Glutamatergic neuron (in vitro differentiated cells): ENCODE measurements around the gene CCDC85C. TPM values are rescaled to one million over a fixed set of nuclear protein-coding genes. Genes with fewer than 3 reads are reported as not detected.

Experiments used
- DNase-seq: peaks from one replicate; pipeline ENCODE4 v3.0.0; 2022
- H3K27ac Mint-ChIP-seq: one replicate; pipeline ENCODE4 v1.8.0; 2020; ENCODE audit warnings: mild to moderate bottlenecking, mixed read lengths, inconsistent platforms; ENCODE audit not compliant: unreplicated experiment
- H3K27me3 Mint-ChIP-seq: one replicate; pipeline ENCODE4 v1.8.0; 2020; ENCODE audit warnings: mild to moderate bottlenecking, moderate library complexity, mixed read lengths, inconsistent platforms; ENCODE audit not compliant: unreplicated experiment
- H3K36me3 Mint-ChIP-seq: one replicate; pipeline ENCODE4 v1.8.0; 2020; ENCODE audit warnings: mild to moderate bottlenecking, mixed read lengths, inconsistent platforms; ENCODE audit not compliant: unreplicated experiment
- H3K4me1 Mint-ChIP-seq: one replicate; pipeline ENCODE4 v1.8.0; 2020; ENCODE audit warnings: mild to moderate bottlenecking, low read depth, mixed read lengths, inconsistent platforms; ENCODE audit not compliant: unreplicated experiment
- H3K4me3 Mint-ChIP-seq: one replicate; pipeline ENCODE4 v1.8.0; 2020; ENCODE audit warnings: mild to moderate bottlenecking, mixed read lengths, inconsistent platforms; ENCODE audit not compliant: unreplicated experiment
- H3K9me3 Mint-ChIP-seq: one replicate; pipeline ENCODE4 v1.8.0; 2020; ENCODE audit warnings: mild to moderate bottlenecking, moderate library complexity, mixed read lengths, inconsistent platforms; ENCODE audit not compliant: unreplicated experiment
- CTCF ChIP-seq: fragments of 200-600 bp; sonication (generic); IDR thresholded peaks from one replicate; pipeline ENCODE4 v1.5.0; 2021; ENCODE audit not compliant: partially characterized antibody, unreplicated experiment
- total RNA-seq: library from RNA; stranded (reverse); fragmentation: NEBNext Ultra II Directional; extraction: Animal tissue kit (Norgen Biotek cat#: 25700); gene quantifications from one replicate; pipeline ENCODE4 v1.2.1, GENCODE V29; 2021; ENCODE audit not compliant: unreplicated experiment

Gene CCDC85C
- total RNA-seq, 1 donor from 2014 or later = 32.3 TPM

DNA sequence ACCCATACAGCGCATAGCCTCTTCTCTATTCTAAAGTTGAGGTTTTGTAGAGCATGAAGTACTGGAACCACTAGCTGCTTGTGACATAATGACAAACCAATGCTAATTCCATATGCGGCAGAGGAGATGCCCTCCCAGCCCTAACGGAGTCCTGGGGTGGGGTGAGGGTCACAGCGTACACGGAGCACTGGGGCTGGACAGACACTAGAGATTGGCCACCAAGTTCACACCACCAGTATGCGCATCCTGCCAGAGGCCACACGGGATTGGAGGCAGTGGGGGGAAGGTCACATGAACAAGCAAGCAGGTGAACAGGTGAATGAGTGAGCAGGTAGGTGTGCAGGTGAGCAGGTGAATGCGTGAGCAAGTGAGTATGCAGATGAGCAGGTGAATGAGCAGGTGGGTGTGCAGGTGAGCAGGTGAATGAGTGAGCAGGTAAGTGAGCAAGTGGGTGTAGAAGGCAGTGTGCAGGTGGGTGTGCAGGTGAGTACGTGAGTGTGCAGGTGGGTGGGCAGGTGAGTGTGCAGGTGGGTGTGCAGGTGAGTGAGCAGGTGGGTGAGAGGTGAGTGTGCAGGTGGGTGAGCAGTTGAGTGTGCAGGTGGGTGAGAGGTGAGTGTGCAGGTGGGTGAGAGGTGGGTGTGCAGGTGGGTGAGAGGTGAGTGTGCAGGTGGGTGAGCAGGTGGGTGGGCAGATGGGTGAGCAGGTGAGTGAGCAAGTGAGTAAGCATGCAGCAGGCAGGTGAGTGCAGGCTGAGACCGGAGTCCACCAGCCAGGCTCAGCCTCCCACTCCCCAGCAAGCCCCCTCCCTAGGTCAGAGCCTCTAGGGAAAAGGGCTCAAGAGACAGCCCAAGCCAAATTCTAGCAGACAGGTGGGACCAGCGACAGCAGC is 52.7 kb downstream of the CCDC85C start:
- TF ChIP-seq CTCF = no peak
- H3K4me1 Mint-ChIP-seq = peaks cover 9% of the 10 kb centered on the region
- H3K9me3 Mint-ChIP-seq = peaks cover 2% of the 10 kb centered on the region
- no peak overlapping the region for H3K4me3 Mint-ChIP-seq
- peaks cover 8% of the 10 kb centered on the region for H3K27me3 Mint-ChIP-seq
- H3K36me3 Mint-ChIP-seq = no peaks in the 10 kb centered on the region
- DNase-seq = no peak
- no peak overlapping the region for H3K27ac Mint-ChIP-seq

GRCh38 chr14:99550387-99550992 is 53.5 kb downstream of the CCDC85C start:
- H3K4me3 Mint-ChIP-seq = no peak overlapping the region
- H3K27me3 Mint-ChIP-seq = peaks cover 9% of the 10 kb centered on the region
- DNase-seq = no peak
- peaks cover 14% of the 10 kb centered on the region for H3K4me1 Mint-ChIP-seq
- H3K27ac Mint-ChIP-seq = no peak overlapping the region
- peaks cover 2% of the 10 kb centered on the region for H3K9me3 Mint-ChIP-seq
- no peaks in the 10 kb centered on the region for H3K36me3 Mint-ChIP-seq
- no peak for TF ChIP-seq CTCF

DNA sequence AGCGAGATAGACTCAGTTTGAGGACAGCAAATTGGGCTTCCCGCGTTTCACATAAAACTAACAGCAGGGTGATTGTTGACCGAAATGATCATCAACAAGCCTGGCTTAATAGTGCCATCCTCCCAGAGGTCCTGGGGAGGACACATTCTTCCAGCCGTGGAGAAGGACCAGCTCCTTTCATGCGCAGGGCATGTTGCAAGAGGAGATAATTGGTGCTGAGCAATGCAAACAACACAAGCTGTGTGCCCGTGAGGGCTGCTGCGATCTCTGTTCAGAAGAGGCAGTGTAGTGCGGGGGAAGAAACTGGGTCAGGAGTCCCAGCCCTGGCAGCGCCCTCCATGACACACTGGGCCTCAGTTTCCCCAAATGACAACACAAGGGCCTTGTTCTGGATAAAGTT is 54.3 kb downstream of the CCDC85C start:
- no peak for TF ChIP-seq CTCF
- peaks cover 2% of the 10 kb centered on the region for H3K9me3 Mint-ChIP-seq
- H3K27me3 Mint-ChIP-seq = peaks cover 9% of the 10 kb centered on the region
- no peak overlapping the region for H3K27ac Mint-ChIP-seq
- DNase-seq = no peak
- no peaks in the 10 kb centered on the region for H3K36me3 Mint-ChIP-seq
- peaks cover 22% of the 10 kb centered on the region for H3K4me1 Mint-ChIP-seq
- H3K4me3 Mint-ChIP-seq = no peak overlapping the region

GRCh38 chr14:99548871-99549515 is 55.0 kb downstream of the CCDC85C start:
- peaks cover 10% of the 10 kb centered on the region for H3K27me3 Mint-ChIP-seq
- TF ChIP-seq CTCF = no peak
- no peaks in the 10 kb centered on the region for H3K36me3 Mint-ChIP-seq
- peaks cover 4% of the 10 kb centered on the region for H3K9me3 Mint-ChIP-seq
- H3K4me1 Mint-ChIP-seq = peaks cover 27% of the 10 kb centered on the region
- DNase-seq = no peak
- H3K27ac Mint-ChIP-seq = no peak overlapping the region
- no peak overlapping the region for H3K4me3 Mint-ChIP-seq

GRCh38 chr14:99548255-99548654 is 55.8 kb downstream of the CCDC85C start:
- Mint-ChIP-seq H3K27ac (no peak overlapping the region), H3K27me3 (peaks cover 12% of the 10 kb centered on the region), H3K9me3 (peaks cover 4% of the 10 kb centered on the region), H3K4me1 (peaks cover 27% of the 10 kb centered on the region), H3K36me3 (no peaks in the 10 kb centered on the region), H3K4me3 (no peak overlapping the region)
- TF ChIP-seq CTCF = no peak
- no peak for DNase-seq
